K562 (cell line): ENCODE data around the gene MRPL55. TPM values are rescaled to one million over a fixed set of nuclear protein-coding genes. Genes with fewer than 3 reads are reported as not detected.

Experiments
- ARID3A ChIP-seq: IDR thresholded peaks from 2 replicates; pipeline ENCODE4 v1.6.1; 2012; ENCODE audit warnings: low read depth, low read length, improper control_type of control experiment, borderline replicate concordance
- E2F3 ChIP-seq: fragments of 250-450 bp; sonication (Bioruptor Pico); IDR thresholded peaks from 2 replicates; pipeline ENCODE4 v1.4.0; 2020; ENCODE audit warnings: mild to moderate bottlenecking
- KAT7 ChIP-seq: sonication (generic); formaldehyde crosslinking; IDR thresholded peaks from 2 replicates; pipeline ENCODE4 v1.8.0; 2022; ENCODE audit warnings: missing genetic modification reagents, mild to moderate bottlenecking, borderline replicate concordance
- MCM2 ChIP-seq: fragments of 450-650 bp; IDR thresholded peaks from 2 replicates; pipeline ENCODE4 v1.6.1; 2017; ENCODE audit warnings: low read depth, mild to moderate bottlenecking
- MTA2 ChIP-seq: fragments of 450-650 bp; IDR thresholded peaks from 2 replicates; pipeline ENCODE4 v1.6.1; 2016; ENCODE audit warnings: low read depth
- NFATC3 ChIP-seq: fragments of 450-650 bp; IDR thresholded peaks from 2 replicates; pipeline ENCODE4 v1.6.1; 2017; ENCODE audit warnings: mild to moderate bottlenecking
- NUFIP1 ChIP-seq: fragments of 450-650 bp; IDR thresholded peaks from 2 replicates; pipeline ENCODE4 v1.6.1; 2018; ENCODE audit not compliant: partially characterized antibody
- THRAP3 ChIP-seq: fragments of 450-650 bp; IDR thresholded peaks from 2 replicates; pipeline ENCODE4 v1.6.1; 2016; ENCODE audit warnings: mild to moderate bottlenecking, inconsistent platforms, borderline replicate concordance
- ZNF583 ChIP-seq: fragments of 250-450 bp; sonication (Bioruptor Pico); IDR thresholded peaks from 2 replicates; pipeline ENCODE4 v1.4.0; 2020
- polyA plus RNA-seq, 8 experiments: library from polyadenylated mRNA; depleted of rRNA in 4 of 8; stranded (reverse) in 5 of 8; unstranded in 3 of 8; fragments of >200 nt; fragmentation: Nextera tagmentation in 2 of 8; fragmentation: Illumina TruSeq in 1 of 8; extraction: Ambion mirVana in 2 of 8; extraction: Trizol in 1 of 8; gene quantifications; 2 replicates each; pipeline versions ENCODE4 v1.2.1 to v1.2.3, GENCODE V29; 2011 to 2014; ENCODE audit warnings: inconsistent platforms in 1 of 8, missing spikeins in 1 of 8
- total RNA-seq, 7 experiments: library from RNA; depleted of rRNA in 6 of 7; stranded (reverse); fragments of >200 nt in 6 of 7; fragmentation: Illumina TruSeq in 2 of 7; extraction: Trizol in 2 of 7; gene quantifications; 2 replicates each; pipeline versions ENCODE4 v1.2.1 to v1.2.3, GENCODE V29; 2011 to 2021; ENCODE audit warnings: low replicate concordance in 1 of 7
- TF ChIP-seq, protein P1 (sequence below): fragments of 450-650 bp; formaldehyde crosslinking; IDR thresholded peaks from 2 replicates; pipeline ENCODE4 v1.4.0; 2020; ENCODE audit warnings: mild to moderate bottlenecking
- TF ChIP-seq, protein P2 (sequence below): fragments of 250-450 bp; sonication (Bioruptor Pico); IDR thresholded peaks from 2 replicates; pipeline ENCODE4 v1.4.0; 2020
- TF ChIP-seq, protein P3 (sequence below), 2 experiments: fragments of 450-650 bp; IDR thresholded peaks; 2 replicates each; pipeline ENCODE4 v1.6.1; 2016; ENCODE audit warnings: mild to moderate bottlenecking in 2 of 2, borderline replicate concordance in 1 of 2, low read depth in 1 of 2, moderate library complexity in 1 of 2
- TF ChIP-seq, protein P4 (sequence below): fragments of 450-650 bp; formaldehyde crosslinking; IDR thresholded peaks from 2 replicates; pipeline ENCODE4 v1.4.0; 2020; ENCODE audit warnings: mild to moderate bottlenecking, moderate library complexity

The MRPL55 gene
- total and polyA plus RNA-seq, 9 of the 15 experiments (the other 6 are each of a cell fraction or from before 2014, with no cell fraction given): 34.9 to 228 (median 81.0) TPM

DNA sequence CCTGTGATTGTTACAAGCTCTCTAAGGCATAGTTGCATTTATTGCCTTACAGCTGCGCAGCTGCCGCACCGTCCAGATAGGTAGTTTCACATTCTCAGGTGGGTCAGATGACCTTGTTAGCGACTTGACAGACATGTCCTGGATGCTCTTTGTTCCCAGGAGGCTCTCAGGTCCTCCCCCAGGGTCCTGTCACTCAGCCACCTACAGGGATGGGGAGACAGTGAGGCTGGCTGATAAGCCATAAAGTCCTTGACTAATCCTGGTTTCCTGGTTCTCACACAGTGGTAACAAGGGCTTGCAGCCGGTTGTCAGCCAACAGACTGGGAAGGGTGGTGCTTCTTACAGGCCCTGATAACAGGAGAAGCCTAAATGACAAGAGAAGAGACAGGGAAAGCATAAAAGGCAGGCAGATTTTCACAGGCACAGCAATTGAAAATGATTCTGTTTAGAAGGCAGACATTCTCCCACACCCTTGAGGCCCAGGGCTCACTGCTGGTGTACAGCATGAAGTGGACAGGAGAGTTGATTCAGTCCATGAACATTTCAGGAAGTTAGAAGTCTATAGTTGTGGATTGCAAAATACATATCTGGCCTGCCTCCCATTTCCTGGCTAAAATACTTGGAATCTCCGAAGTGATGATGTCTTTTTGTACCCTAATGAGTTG, 23.7 kb downstream of the MRPL55 start (continued):
- TF ChIP-seq MTA2 (0 out of 2 replicates have a peak, but pooled peaks have one; percentile 22), ZNF583 (no peak), ARID3A (no peak), NFATC3 (no peak), E2F3 (CRISPR knock-in tag) (no peak), NUFIP1 (no peak), MCM2 (no peak), KAT7 (CRISPR knock-in tag) (no peak), THRAP3 (no peak)
- TF ChIP-seq, protein P1, sequence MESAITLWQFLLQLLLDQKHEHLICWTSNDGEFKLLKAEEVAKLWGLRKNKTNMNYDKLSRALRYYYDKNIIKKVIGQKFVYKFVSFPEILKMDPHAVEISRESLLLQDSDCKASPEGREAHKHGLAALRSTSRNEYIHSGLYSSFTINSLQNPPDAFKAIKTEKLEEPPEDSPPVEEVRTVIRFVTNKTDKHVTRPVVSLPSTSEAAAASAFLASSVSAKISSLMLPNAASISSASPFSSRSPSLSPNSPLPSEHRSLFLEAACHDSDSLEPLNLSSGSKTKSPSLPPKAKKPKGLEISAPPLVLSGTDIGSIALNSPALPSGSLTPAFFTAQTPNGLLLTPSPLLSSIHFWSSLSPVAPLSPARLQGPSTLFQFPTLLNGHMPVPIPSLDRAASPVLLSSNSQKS (CRISPR knock-in tag): no peak
- TF ChIP-seq, protein P2, sequence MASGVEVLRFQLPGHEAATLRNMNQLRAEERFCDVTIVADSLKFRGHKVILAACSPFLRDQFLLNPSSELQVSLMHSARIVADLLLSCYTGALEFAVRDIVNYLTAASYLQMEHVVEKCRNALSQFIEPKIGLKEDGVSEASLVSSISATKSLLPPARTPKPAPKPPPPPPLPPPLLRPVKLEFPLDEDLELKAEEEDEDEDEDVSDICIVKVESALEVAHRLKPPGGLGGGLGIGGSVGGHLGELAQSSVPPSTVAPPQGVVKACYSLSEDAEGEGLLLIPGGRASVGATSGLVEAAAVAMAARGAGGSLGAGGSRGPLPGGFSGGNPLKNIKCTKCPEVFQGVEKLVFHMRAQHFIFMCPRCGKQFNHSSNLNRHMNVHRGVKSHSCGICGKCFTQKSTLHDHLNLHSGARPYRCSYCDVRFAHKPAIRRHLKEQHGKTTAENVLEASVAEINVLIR (CRISPR knock-in tag): no peak
- TF ChIP-seq, protein P3, sequence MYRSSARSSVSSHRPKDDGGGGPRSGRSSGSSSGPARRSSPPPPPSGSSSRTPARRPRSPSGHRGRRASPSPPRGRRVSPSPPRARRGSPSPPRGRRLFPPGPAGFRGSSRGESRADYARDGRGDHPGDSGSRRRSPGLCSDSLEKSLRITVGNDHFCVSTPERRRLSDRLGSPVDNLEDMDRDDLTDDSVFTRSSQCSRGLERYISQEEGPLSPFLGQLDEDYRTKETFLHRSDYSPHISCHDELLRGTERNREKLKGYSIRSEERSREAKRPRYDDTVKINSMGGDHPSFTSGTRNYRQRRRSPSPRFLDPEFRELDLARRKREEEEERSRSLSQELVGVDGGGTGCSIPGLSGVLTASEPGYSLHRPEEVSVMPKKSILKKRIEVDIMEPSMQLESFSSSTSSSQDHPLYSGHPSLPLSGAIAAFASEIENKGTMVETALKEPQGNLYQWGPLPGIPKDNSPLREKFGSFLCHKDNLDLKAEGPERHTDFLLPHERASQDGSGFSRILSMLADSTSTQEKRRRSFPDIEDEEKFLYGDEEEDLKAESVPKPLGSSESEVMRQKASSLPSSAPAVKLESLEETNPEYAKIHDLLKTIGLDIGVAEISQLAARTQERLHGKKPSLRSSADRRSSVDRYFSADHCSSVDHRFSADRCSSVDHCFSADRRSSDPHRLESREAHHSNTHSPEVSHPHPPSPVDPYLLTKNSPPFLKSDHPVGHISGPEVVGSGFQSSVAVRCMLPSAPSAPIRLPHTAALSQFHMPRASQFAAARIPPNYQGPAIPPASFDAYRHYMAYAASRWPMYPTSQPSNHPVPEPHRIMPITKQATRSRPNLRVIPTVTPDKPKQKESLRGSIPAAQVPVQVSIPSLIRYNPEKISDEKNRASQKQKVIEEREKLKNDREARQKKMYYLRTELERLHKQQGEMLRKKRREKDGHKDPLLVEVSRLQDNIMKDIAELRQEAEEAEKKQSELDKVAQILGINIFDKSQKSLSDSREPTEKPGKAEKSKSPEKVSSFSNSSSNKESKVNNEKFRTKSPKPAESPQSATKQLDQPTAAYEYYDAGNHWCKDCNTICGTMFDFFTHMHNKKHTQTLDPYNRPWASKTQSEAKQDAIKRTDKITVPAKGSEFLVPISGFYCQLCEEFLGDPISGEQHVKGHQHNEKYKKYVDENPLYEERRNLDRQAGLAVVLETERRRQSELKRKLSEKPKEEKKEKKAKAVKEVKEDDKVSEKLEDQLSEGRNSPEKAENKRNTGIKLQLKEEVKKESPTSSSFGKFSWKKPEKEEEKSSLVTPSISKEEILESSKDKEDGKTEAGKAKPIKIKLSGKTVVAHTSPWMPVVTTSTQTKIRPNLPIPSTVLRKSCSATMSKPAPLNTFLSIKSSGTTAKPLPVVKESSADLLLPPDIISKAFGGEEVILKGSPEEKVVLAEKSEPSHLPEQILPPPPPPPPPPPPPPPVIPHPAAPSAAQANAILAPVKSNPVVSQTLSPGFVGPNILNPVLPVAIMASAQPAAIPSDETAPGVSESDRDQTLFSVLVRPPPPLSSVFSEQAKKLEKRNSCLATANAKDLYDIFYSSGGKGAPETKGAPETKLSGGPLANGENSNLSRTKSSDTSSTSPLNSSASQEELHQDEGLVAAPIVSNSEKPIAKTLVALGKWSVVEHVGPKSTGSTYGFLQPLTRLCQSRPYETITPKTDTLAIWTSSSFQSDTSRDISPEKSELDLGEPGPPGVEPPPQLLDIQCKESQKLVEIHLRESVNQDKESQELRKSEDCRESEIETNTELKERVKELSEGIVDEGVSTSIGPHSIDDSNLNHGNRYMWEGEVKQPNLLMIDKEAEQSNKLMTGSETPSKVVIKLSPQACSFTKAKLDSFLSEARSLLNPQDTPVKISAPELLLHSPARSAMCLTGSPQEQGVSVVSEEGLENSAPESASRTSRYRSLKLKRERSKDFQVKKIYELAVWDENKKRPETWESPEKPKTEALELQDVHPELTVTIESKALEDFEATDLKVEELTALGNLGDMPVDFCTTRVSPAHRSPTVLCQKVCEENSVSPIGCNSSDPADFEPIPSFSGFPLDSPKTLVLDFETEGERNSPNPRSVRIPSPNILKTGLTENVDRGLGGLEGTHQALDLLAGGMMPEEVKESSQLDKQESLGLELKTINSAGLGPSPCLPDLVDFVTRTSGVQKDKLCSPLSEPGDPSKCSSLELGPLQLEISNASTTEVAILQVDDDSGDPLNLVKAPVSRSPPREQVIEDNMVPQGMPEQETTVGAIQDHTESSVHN (IDR thresholded peaks at IDR 0.05; ENCODE audit: borderline replicate concordance in 1 of 2, low read depth in 1 of 2): no peak
- TF ChIP-seq, protein P4, sequence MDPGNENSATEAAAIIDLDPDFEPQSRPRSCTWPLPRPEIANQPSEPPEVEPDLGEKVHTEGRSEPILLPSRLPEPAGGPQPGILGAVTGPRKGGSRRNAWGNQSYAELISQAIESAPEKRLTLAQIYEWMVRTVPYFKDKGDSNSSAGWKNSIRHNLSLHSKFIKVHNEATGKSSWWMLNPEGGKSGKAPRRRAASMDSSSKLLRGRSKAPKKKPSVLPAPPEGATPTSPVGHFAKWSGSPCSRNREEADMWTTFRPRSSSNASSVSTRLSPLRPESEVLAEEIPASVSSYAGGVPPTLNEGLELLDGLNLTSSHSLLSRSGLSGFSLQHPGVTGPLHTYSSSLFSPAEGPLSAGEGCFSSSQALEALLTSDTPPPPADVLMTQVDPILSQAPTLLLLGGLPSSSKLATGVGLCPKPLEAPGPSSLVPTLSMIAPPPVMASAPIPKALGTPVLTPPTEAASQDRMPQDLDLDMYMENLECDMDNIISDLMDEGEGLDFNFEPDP (CRISPR knock-in tag): no peak
